Measurements from ENCODE around the gene MSL2.
"Not testable (repeated sequence)": the region's sequence is repeated elsewhere in the genome, so short reads cannot be mapped to it uniquely, and the experiment has no call there.

The MSL2 gene

GRCh38 chr3:136136454-136136853 is 59.7 kb downstream of the MSL2 start:
- DNase-seq = no peak

- DNase-seq = no peak
Observed at GRCh38 chr3:136135039-136135802, 60.9 kb downstream of the MSL2 start.

- DNase-seq = no peak
Observed at GRCh38 chr3:136134091-136134490, 62.0 kb downstream of the MSL2 start.

- not testable (repeated sequence) for DNase-seq
Observed at GRCh38 chr3:136131647-136132046, 64.5 kb downstream of the MSL2 start.

GRCh38 chr3:136122006-136122405 is 74.1 kb downstream of the MSL2 start:
- no peak for DNase-seq

- DNase-seq = no peak
Observed at GRCh38 chr3:136120373-136121348, 75.5 kb downstream of the MSL2 start.

GRCh38 chr3:136119783-136120182 is 76.4 kb downstream of the MSL2 start:
- not testable (repeated sequence) for DNase-seq

GRCh38 chr3:136119332-136119731 is 76.8 kb downstream of the MSL2 start:
- DNase-seq = not testable (repeated sequence)

GRCh38 chr3:136114421-136114820 is 81.7 kb downstream of the MSL2 start:
- peak; percentile 17 for DNase-seq

- no peak for DNase-seq
Observed at GRCh38 chr3:136110481-136110880, 85.7 kb downstream of the MSL2 start.

- DNase-seq = no peak
Observed at GRCh38 chr3:136109499-136109898, 86.6 kb downstream of the MSL2 start.

- no peak for DNase-seq
Observed at GRCh38 chr3:136106101-136106500, 90.0 kb downstream of the MSL2 start.

- no peak for DNase-seq
Observed at GRCh38 chr3:136105044-136105443, 91.1 kb downstream of the MSL2 start.

Measured in NCI-H510A treated with DMSO at 0.1 percent for 48 hours (cell line).